Kidney (tissue), 14 donors: Measurements from ENCODE around the gene UBE2M. TPM values are rescaled to one million over a fixed set of nuclear protein-coding genes. Genes with fewer than 3 reads are reported as not detected.

ENCODE experiments used
- DNase-seq, 5 donors: peaks; one replicate each; pipeline ENCODE4 v3.0.0-alpha.2; 2013 to 2020
- FAIRE-seq: peaks from 2 replicates; lab custom pipeline; 2012; peaks lifted over from hg19 to GRCh38; lab: Jason Lieb, UNC
- H3K27ac ChIP-seq, 2 donors: one replicate each; pipeline ENCODE4 v1.7.0; 2013; ENCODE audit warnings: low read depth in 2 of 2, low read length in 2 of 2, inconsistent platforms in 1 of 2
- H3K27me3 ChIP-seq: one replicate; pipeline ENCODE4 v1.7.1; 2013; ENCODE audit warnings: low read length, inconsistent platforms; ENCODE audit not compliant: control insufficient read depth, insufficient read depth
- H3K36me3 ChIP-seq, 3 donors: one replicate each; pipeline versions ENCODE4 v1.7.0 to v1.7.1; 2013; ENCODE audit warnings: low read length in 3 of 3, control low read depth in 1 of 3, inconsistent platforms in 1 of 3; ENCODE audit not compliant: insufficient read depth in 3 of 3, control insufficient read depth in 2 of 3
- H3K4me1 ChIP-seq, 3 donors: one replicate each; pipeline versions ENCODE4 v1.7.0 to v1.7.1; 2013; ENCODE audit warnings: low read length in 3 of 3, inconsistent platforms in 1 of 3, low read depth in 1 of 3; ENCODE audit not compliant: control insufficient read depth in 2 of 3, insufficient read depth in 2 of 3
- H3K4me3 ChIP-seq, 3 donors: one replicate each; pipeline versions ENCODE4 v1.7.0 to v1.8.1; 2013; ENCODE audit warnings: low read length in 3 of 3, control low read depth in 1 of 3, inconsistent platforms in 1 of 3
- H3K9ac ChIP-seq, 3 donors: one replicate each; pipeline versions ENCODE4 v1.7.0 to v1.7.1; 2013; ENCODE audit warnings: low read length in 3 of 3, control low read depth in 1 of 3, inconsistent platforms in 1 of 3
- H3K9me3 ChIP-seq, 3 donors: one replicate each; pipeline versions ENCODE4 v1.7.0 to v1.7.1; 2013; ENCODE audit warnings: low read length in 3 of 3, control low read depth in 1 of 3, inconsistent platforms in 1 of 3; ENCODE audit not compliant: control insufficient read depth in 2 of 3, insufficient read depth in 1 of 3
- CTCF ChIP-seq: IDR thresholded peaks from 3 replicates; pipeline ENCODE4 v1.5.1; 2012; ENCODE audit warnings: mild to moderate bottlenecking, moderate library complexity, borderline replicate concordance; ENCODE audit not compliant: insufficient read depth; ENCODE audit errors: extremely low read depth
- intact Hi-C: fragments of 100-400 bp; cut with DNase I; formaldehyde crosslinking; loops from one replicate; pipeline ENCODE4 v1.11.1; 2022
- polyA plus RNA-seq: library from polyadenylated mRNA; stranded (reverse); fragments of 350-450 nt; fragmentation: Illumina TruSeq; extraction: RNeasy Lipid Tissue Mini Kit (QIAGEN cat#74804); gene quantifications from one replicate; pipeline ENCODE4 v1.2.3, GENCODE V29; 2014; ENCODE audit warnings: low read depth, low replicate concordance; ENCODE audit not compliant: insufficient read depth
- total RNA-seq: library from RNA; stranded (reverse); fragmentation: NEBNext Ultra II Directional; extraction: Animal tissue kit (Norgen Biotek cat#: 25700); gene quantifications from one replicate; pipeline ENCODE4 v1.2.1, GENCODE V29; 2021
- donor health status: control.
- donor health status: control.
- donor health status: control.
- donor health status: control.
- donor health status: control.
- donor health status: DM: yes; HTN: yes; CAD: no.
- donor health status: Normal renal cell carcinoma (clear cell type).

UBE2M gene
- total and polyA plus RNA-seq, 2 donors from 2014 or later = 60.4 to 98.0 TPM

DNA sequence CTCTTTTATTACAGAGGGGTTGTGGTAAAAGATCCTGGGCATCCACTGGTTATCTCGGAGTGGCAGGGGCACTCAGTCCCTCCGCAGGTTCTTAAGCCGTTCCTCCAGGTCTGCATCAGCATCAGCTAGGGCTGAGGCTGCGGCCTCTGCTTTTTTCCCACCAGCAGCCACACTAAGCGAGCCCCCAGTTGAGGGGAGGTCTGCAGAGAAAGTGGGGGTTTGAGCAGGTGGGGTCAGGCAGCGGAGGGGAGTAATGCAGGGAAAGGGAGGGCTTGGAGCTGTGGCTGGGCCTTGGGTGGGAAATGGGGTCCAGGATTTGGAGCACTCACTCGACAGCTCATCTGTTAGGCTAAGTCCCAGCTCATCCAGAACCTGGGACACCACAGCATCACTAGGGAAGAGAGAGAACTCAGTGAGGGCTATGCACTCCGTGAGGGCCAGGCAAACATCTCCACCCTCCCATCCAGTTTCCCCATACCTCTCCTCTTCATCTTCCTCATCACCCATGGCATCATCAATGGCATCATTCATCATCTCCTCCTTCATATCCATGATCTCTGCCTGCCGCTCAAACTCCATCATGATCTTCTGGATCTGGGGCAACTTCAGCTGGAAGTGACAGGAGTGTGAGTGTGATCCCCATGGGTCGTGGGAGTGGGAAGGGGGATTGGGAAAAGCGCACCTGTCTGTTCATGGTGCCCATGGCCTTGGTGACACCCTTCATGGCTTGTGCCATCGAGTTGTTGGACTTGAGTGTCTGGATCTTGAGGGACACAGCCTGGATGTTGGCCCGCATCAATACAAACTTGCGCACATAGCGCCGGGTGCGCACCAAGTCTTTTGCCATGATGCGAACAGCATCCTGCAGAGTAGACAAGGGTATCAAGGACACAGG, 6.6 kb downstream of the UBE2M start:
- intact Hi-C loops = no loop called here
- H3K36me3 ChIP-seq = peaks cover 16 to 64% (median 54%) of the 10 kb centered on the region in 3 donors
- no peak overlapping the region for H3K27ac ChIP-seq
- no peaks in the 10 kb centered on the region for H3K27me3 ChIP-seq
- H3K4me1 ChIP-seq = peaks cover 0 to 27% (median 10%) of the 10 kb centered on the region in 3 donors
- DNase-seq (no peak), FAIRE-seq (no peak)
- H3K9ac ChIP-seq = peak overlapping the region in 1 of 3 donors; percentile 12
- TF ChIP-seq CTCF = no peak
- no peaks in the 10 kb centered on the region for H3K9me3 ChIP-seq
- H3K4me3 ChIP-seq = no peak overlapping the region

- H3K9me3 ChIP-seq = no peaks in the 10 kb centered on the region
- intact Hi-C loops = no loop called here
- peaks cover under 1 to 27% (median 12%) of the 10 kb centered on the region in 3 donors for H3K4me1 ChIP-seq
- no peak overlapping the region for H3K27ac ChIP-seq
- H3K27me3 ChIP-seq = no peaks in the 10 kb centered on the region
- H3K36me3 ChIP-seq = peaks cover 16 to 61% (median 48%) of the 10 kb centered on the region in 3 donors
- TF ChIP-seq CTCF = no peak
- no peak overlapping the region for H3K9ac ChIP-seq
- H3K4me3 ChIP-seq = no peak overlapping the region
- FAIRE-seq = no peak
- DNase-seq = no peak
These were observed 7.3 kb downstream of the UBE2M start for GRCh38 chr19:58551123-58551497.

GRCh38 chr19:58550362-58551122, 7.9 kb downstream of the UBE2M start:
- intact Hi-C loops = no loop called here
- FAIRE-seq = no peak
- no peaks in the 10 kb centered on the region for H3K9me3 ChIP-seq

More at GRCh38 chr19:58550362-58551122, 7.9 kb downstream of the UBE2M start:
- Histone ChIP-seq H3K4me1 (peaks cover 2 to 32% (median 17%) of the 10 kb centered on the region in 3 donors), H3K9ac (no peak overlapping the region), H3K27me3 (no peaks in the 10 kb centered on the region), H3K36me3 (peaks cover 16 to 66% (median 47%) of the 10 kb centered on the region in 3 donors), H3K27ac (no peak overlapping the region), H3K4me3 (no peak overlapping the region)
- TF ChIP-seq CTCF = no peak
- DNase-seq = peak in 1 of 5 donors; percentile 50
